Choroid plexus epithelial cell (primary cell): Measurements from ENCODE around the gene CMTM8.

Source experiments
- DNase-seq: peaks from one replicate; pipeline ENCODE4 v3.0.0-alpha.2; 2010; ENCODE audit warnings: low read depth
- H3K4me3 ChIP-seq: 2 replicates; pipeline ENCODE4 v1.5.1; 2011; ENCODE audit warnings: low read depth, mild to moderate bottlenecking, control low read depth, low read length, moderate library complexity
- CTCF ChIP-seq: conservative IDR thresholded peaks from 2 replicates; pipeline ENCODE4 v1.5.1; 2011; ENCODE audit warnings: low read depth, mild to moderate bottlenecking, control low read depth, inconsistent platforms, low read length, moderate library complexity

The CMTM8 gene

GRCh38 chr3:32355751-32356291, 117.3 kb downstream of the CMTM8 start:
- no peak overlapping the region for H3K4me3 ChIP-seq
- TF ChIP-seq CTCF = no peak
- no peak for DNase-seq

GRCh38 chr3:32359766-32360492, 121.4 kb downstream of the CMTM8 start:
- no peak overlapping the region for H3K4me3 ChIP-seq
- peak; percentile 50 for DNase-seq
- no peak for TF ChIP-seq CTCF

GRCh38 chr3:32360493-32360827, 122.0 kb downstream of the CMTM8 start:
- no peak overlapping the region for H3K4me3 ChIP-seq
- no peak for DNase-seq
- TF ChIP-seq CTCF = no peak

GRCh38 chr3:32366638-32367397, 128.3 kb downstream of the CMTM8 start:
- peak; percentile 18 for DNase-seq
- no peak for TF ChIP-seq CTCF
- no peak overlapping the region for H3K4me3 ChIP-seq

- TF ChIP-seq CTCF = no peak
- DNase-seq = no peak
- H3K4me3 ChIP-seq = no peak overlapping the region
These were observed 129.0 kb downstream of the CMTM8 start for GRCh38 chr3:32367442-32367841.

- no peak for TF ChIP-seq CTCF
- DNase-seq = no peak
- no peak overlapping the region for H3K4me3 ChIP-seq
These were observed 133.2 kb downstream of the CMTM8 start for GRCh38 chr3:32371461-32372212.
